ENCODE measurements around the gene LAD1. TPM values are rescaled to one million over a fixed set of nuclear protein-coding genes. Genes with fewer than 3 reads are reported as not detected.

Gene LAD1
- total RNA-seq, 2 donors from 2014 or later, result not detected

DNA sequence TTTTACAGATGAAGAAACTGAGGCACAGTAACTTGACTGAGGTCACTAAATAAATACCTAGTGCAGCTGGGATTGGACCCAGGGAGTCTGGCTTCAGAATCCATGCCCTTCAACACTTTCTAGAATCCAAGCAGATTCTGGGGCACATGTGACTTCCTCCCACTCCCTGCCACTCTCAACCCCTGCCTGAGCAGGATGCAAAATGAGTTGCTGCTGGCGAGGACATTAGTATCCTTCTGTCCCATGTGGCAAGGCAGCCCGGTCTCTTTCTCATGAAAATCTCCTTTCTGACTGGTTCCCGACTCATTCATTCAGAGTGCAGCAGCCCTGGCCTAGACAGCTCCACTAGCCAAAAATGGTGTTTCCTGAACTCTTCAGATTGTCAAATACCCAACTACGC, 50.0 kb downstream of the LAD1 start:
- Mint-ChIP-seq H3K27ac (no peak overlapping the region), H3K36me3 (no peaks in the 10 kb centered on the region), H3K9me3 (no peaks in the 10 kb centered on the region)
- ATAC-seq (no peak), DNase-seq (ENCODE audit: low spot score in 2 of 2) (no peak)

DNA sequence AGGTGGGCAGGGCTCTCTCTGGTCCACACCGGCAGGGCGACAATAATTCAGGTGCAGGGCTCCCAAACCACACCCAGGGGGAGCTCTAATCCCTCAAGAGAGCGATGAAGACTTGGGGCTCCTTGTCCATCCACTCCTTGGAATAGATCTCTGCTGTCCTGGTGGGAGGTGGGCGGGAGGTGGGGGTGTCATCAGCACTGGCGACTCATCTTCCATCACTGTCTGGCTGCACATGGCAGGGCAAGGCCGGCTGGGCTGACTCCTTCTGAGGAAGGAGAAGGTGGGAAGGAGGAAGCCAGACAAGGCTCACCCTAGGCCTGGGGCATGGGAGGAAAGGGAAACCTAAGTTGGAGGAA, 50.9 kb downstream of the LAD1 start:
- ATAC-seq, result peak; percentile 53 to 74
- H3K36me3 Mint-ChIP-seq, result no peaks in the 10 kb centered on the region
- no peaks in the 10 kb centered on the region for H3K9me3 Mint-ChIP-seq
- DNase-seq (ENCODE audit: low spot score in 2 of 2), result peak in 1 of 2 donors; percentile 57
- no peak overlapping the region for H3K27ac Mint-ChIP-seq

DNA sequence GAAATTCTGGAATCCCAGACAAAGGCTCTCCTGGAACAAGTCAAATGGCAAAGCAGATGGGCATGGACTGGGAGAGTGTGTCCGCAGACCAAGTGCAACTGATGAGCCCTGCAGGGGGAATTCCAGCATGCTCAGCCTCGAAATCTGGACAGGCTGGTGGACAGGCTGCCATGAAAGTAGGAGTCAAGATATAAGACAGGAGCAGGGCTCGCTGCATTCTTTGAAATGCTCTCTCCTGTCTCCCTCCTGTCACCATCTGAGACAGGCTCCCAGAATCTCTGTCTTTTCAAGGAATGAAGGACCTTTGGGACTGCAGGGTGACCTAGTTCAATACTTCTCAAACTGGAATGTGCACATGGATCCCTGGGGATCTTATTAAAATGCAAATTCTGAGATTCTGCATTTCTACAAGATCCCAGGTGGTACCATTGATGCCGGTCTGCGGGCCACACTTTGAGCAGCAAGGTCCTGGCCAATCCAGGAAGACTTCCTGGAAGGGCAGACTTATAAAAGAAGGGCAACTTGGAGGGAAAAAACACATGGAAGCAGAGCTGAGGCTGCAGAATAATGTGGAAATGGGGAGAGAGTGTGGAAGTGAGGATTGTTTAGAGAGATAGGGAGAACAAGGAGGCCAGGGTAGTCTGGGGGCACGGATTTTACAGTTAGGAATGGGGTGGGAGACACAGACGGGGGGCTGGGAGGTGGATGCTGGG, 51.5 kb downstream of the LAD1 start:
- no peak for ATAC-seq
- no peak overlapping the region for H3K27ac Mint-ChIP-seq
- DNase-seq (ENCODE audit: low spot score in 2 of 2), result no peak
- H3K36me3 Mint-ChIP-seq, result no peaks in the 10 kb centered on the region
- no peaks in the 10 kb centered on the region for H3K9me3 Mint-ChIP-seq

DNA sequence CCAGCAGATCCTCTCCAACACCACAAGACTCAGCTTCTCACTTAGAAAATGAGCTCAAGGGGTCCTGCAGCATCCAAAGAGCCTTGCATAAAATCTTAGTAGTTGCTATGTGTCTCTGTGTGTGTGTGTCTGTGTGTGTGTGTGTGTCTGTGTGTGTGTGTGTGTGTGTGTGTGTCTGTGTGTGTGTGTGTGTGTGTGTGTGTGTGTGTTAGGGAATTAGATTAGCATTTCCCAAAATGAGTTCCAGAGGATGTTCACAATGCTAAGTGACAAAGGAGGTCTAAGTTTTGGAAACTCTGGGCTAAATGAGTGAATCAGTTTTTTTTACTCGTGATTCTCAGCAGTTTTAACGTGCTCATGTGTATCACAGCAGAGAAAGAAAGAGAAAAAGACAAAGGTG, 52.1 kb downstream of the LAD1 start:
- H3K9me3 Mint-ChIP-seq, result no peaks in the 10 kb centered on the region
- DNase-seq (ENCODE audit: low spot score in 2 of 2) (no peak), ATAC-seq (no peak)
- no peak overlapping the region for H3K27ac Mint-ChIP-seq
- H3K36me3 Mint-ChIP-seq, result no peaks in the 10 kb centered on the region

DNA sequence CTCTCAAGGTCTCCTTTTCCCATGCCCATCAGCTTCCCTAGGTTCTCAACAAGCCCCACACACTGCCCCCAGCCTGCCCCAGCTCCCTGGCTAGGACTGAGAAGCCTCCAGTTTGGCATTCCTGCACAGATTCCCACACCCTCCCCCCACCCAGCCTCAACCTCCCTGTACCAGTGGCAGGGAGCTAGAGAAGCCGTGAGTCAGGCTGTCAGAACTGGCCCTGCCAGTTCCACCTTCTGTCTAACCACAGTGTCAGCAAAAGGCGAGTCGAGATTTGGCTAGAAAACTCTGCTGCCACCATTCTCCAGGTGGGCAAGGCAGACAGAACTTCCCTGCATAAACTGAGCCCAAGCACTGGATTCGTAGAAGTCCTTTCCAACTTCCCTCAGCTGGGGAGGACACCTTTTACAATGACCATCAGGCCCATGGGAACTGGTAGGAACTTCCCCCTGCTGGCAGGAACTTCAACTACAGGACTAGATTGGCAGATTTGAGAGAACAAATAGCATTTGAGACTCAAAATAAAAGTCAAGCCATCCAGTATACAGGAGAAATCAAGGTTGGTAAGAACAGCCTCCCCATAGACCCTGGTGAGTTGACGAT, 52.7 kb downstream of the LAD1 start:
- peak in 1 of 2 donors; percentile 32 for DNase-seq (ENCODE audit: low spot score in 2 of 2)
- Mint-ChIP-seq H3K36me3 (no peaks in the 10 kb centered on the region), H3K9me3 (no peaks in the 10 kb centered on the region), H3K27ac (no peak overlapping the region)
- no peak for ATAC-seq

DNA sequence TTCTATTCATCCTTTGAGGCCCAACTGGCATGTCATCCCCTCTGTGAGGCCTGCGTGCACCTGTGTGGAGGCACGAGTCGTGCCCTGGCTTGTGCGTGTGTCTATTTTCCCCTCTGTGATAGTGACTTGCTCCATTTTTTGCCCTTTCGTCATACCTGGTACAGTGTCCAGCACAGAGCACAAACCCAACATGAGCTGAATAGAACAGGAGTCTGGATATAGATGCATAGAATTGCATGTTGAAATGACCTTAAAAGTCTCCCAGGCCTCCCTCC, 54.1 kb downstream of the LAD1 start:
- DNase-seq (ENCODE audit: low spot score in 2 of 2) (no peak), ATAC-seq (no peak)
- no peaks in the 10 kb centered on the region for H3K36me3 Mint-ChIP-seq
- no peaks in the 10 kb centered on the region for H3K9me3 Mint-ChIP-seq
- H3K27ac Mint-ChIP-seq, result no peak overlapping the region

DNA sequence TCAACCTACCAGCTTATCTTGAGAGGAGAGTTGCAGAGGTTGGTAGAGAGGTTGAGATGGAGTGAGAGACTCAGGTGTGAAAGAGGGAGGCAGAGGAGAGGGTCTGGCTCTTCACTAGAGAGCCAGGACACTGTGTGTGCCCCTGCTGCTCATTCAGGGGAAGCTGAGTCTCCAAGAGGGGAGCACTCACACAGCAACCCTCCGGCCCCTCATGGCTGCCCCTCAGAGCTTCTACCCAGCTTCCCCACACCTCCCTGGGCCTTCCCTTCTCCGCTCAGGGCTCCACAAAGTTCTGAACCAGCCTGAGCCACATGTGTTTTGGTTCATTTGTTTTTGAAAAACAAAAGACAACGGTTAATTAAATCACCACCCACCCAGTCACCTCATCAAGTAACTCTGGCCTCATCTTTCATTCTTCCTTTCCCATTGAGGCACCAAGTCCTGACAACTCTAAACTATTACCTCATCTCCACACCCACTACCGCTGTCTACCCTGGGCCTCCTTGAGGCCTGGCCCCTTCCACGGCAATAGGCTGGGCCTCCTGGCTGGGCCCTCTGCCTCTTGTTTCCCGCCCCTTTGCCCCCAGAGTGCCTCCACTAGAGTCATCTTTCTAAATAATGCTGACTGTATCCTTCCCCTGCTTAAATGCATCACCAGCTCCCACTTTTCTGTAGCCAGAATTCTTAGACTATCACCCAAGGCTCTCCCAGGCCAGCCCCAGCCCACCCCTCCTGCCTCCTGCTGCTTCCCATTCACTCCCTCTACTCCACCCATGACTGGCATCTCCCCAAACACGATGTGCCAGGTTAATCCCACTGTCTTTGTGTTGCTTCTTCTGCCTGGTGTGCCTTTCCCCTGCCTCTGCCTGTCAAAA, 54.7 kb downstream of the LAD1 start:
- Mint-ChIP-seq H3K9me3 (no peaks in the 10 kb centered on the region), H3K27ac (no peak overlapping the region), H3K36me3 (no peaks in the 10 kb centered on the region)
- DNase-seq (ENCODE audit: low spot score in 2 of 2) (no peak), ATAC-seq (no peak)

GRCh38 chr1:201341377-201341776, 57.7 kb downstream of the LAD1 start:
- ATAC-seq (no peak), DNase-seq (ENCODE audit: low spot score in 2 of 2) (no peak)
- no peaks in the 10 kb centered on the region for H3K9me3 Mint-ChIP-seq
- no peak overlapping the region for H3K27ac Mint-ChIP-seq
- no peaks in the 10 kb centered on the region for H3K36me3 Mint-ChIP-seq

- no peaks in the 10 kb centered on the region for H3K9me3 Mint-ChIP-seq
- ATAC-seq, result no peak
- no peaks in the 10 kb centered on the region for H3K36me3 Mint-ChIP-seq
- DNase-seq (ENCODE audit: low spot score in 2 of 2), result no peak
- H3K27ac Mint-ChIP-seq, result no peak overlapping the region
Measured at GRCh38 chr1:201336711-201337450, 62.2 kb downstream of the LAD1 start.

DNA sequence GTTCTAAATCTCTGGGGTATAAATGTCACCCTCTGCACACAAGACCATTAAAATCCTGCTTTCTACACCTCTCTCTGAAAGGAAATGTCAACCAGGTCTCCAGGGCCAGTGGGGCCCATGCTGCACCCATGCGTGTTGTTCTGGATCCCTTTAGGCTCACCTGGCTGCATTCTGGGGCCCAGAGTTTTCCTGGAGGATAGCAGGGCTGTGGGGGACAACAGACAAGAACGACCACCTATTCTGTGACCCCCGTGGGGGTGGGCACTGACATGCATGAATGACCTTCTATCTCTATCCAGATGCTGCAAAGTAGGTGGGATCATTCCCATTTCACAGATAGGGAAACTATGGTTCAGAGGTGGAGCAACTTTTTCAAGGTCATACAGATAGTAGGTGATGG, 63.2 kb downstream of the LAD1 start:
- DNase-seq (ENCODE audit: low spot score in 2 of 2) (no peak), ATAC-seq (no peak)
- H3K9me3 Mint-ChIP-seq, result no peaks in the 10 kb centered on the region
- H3K27ac Mint-ChIP-seq, result no peak overlapping the region
- no peaks in the 10 kb centered on the region for H3K36me3 Mint-ChIP-seq

GRCh38 chr1:201335174-201335870, 63.8 kb downstream of the LAD1 start:
- no peak overlapping the region for H3K27ac Mint-ChIP-seq
- ATAC-seq (no peak), DNase-seq (ENCODE audit: low spot score in 2 of 2) (no peak)
- H3K9me3 Mint-ChIP-seq, result no peaks in the 10 kb centered on the region
- no peaks in the 10 kb centered on the region for H3K36me3 Mint-ChIP-seq

GRCh38 chr1:201334325-201335173, 64.6 kb downstream of the LAD1 start:
- H3K9me3 Mint-ChIP-seq, result no peaks in the 10 kb centered on the region
- H3K36me3 Mint-ChIP-seq, result no peaks in the 10 kb centered on the region
- no peak for DNase-seq (ENCODE audit: low spot score in 2 of 2)
- H3K27ac Mint-ChIP-seq, result no peak overlapping the region
- ATAC-seq, result no peak

- DNase-seq (ENCODE audit: low spot score in 2 of 2) (no peak), ATAC-seq (no peak)
- no peaks in the 10 kb centered on the region for H3K9me3 Mint-ChIP-seq
- H3K27ac Mint-ChIP-seq, result no peak overlapping the region
- no peaks in the 10 kb centered on the region for H3K36me3 Mint-ChIP-seq
Measured at GRCh38 chr1:201332616-201333335, 66.3 kb downstream of the LAD1 start.

DNA sequence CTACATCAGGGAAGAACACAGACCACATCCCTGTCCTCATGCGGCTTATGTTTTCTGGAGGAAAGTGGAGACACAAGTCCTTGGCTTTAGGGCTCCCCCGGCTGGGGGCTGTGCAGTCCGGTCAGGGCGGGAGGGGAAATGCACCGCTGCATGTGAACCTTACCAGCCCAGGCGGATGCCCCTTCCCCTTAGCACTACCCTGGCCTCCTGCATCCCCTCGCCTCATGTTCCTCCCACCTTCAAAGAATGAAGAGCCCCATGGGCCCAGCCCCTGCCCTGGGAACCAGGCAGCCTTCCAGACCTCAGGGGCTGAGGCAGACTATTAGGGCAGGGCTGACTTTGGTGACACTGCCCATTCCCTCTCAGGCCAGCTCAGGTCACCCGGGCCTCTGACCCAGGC, 67.1 kb downstream of the LAD1 start:
- no peak for ATAC-seq
- no peak for DNase-seq (ENCODE audit: low spot score in 2 of 2)
- no peaks in the 10 kb centered on the region for H3K36me3 Mint-ChIP-seq
- no peak overlapping the region for H3K27ac Mint-ChIP-seq
- H3K9me3 Mint-ChIP-seq, result no peaks in the 10 kb centered on the region

GRCh38 chr1:201331166-201331565, 68.0 kb downstream of the LAD1 start:
- DNase-seq (ENCODE audit: low spot score in 2 of 2), result no peak
- Mint-ChIP-seq H3K36me3 (no peaks in the 10 kb centered on the region), H3K9me3 (no peaks in the 10 kb centered on the region), H3K27ac (no peak overlapping the region)
- ATAC-seq, result no peak

Measured in activated naive CD4-positive, alpha-beta T cell treated with anti-CD3 and anti-CD28 coated beads, Interleukin-2, amount 50 U/mL, for 72 hours (primary cell).